Endothelial cell of umbilical vein (primary cell): ENCODE measurements around the gene GALNT10. TPM values are rescaled to one million over a fixed set of nuclear protein-coding genes. Genes with fewer than 3 reads are reported as not detected.

ENCODE experiments used
- BruUV-seq: library from RNA; stranded (reverse); fragments of 400-500 nt; replicated peaks from 2 replicates; lab custom pipeline; 2021; lab: Mats Ljungman, UMichigan
- CTCF ChIA-PET: fragments of 300-600, 350-600 bp; sonication (Branson Sonifier 250); formaldehyde crosslinking; loops from one replicate; lab custom pipeline; 2021; ENCODE audit warnings: antibody characterized with exemption, inconsistent platforms; lab: Charles Lee
- POLR2A ChIA-PET: fragments of 300-600, 350-600 bp; sonication (Branson Sonifier 250); formaldehyde crosslinking; loops from one replicate; lab custom pipeline; 2021; ENCODE audit warnings: antibody characterized with exemption, inconsistent platforms; lab: Charles Lee
- DNase-seq: peaks from one replicate; pipeline ENCODE4 v3.0.0-alpha.2; 2011; ENCODE audit warnings: low read depth, low spot score
- FAIRE-seq: peaks from 2 replicates; lab custom pipeline; 2011; peaks lifted over from hg19 to GRCh38; lab: Jason Lieb, UNC
- H2AFZ ChIP-seq: 2 replicates; pipeline ENCODE4 v1.6.0; 2012; ENCODE audit warnings: low read depth, low read length, control low read depth, inconsistent platforms
- H3K27ac ChIP-seq: 2 replicates; pipeline ENCODE4 v1.5.1; 2011; ENCODE audit warnings: low read depth, mild to moderate bottlenecking, control low read depth, low read length, moderate library complexity; ENCODE audit not compliant: insufficient read depth
- H3K27me3 ChIP-seq, 2 experiments: 2 replicates each; pipeline versions ENCODE4 v1.6.0 to v1.6.1; 2011; ENCODE audit warnings: low read length in 2 of 2, mixed read lengths in 1 of 2; ENCODE audit not compliant: control insufficient read depth in 2 of 2, insufficient read depth in 2 of 2
- H3K36me3 ChIP-seq, 2 experiments: 2 replicates in 1 of 2; 3 replicates in 1 of 2; pipeline ENCODE4 v1.5.1; 2011; ENCODE audit warnings: low read length in 2 of 2, mild to moderate bottlenecking in 1 of 2, moderate library complexity in 1 of 2; ENCODE audit not compliant: control insufficient read depth in 2 of 2, insufficient read depth in 2 of 2; ENCODE audit errors: extremely low read depth in 1 of 2
- H3K4me1 ChIP-seq: 3 replicates; pipeline ENCODE4 v1.5.1; 2011; ENCODE audit warnings: mild to moderate bottlenecking, low read length; ENCODE audit not compliant: control insufficient read depth, insufficient read depth; ENCODE audit errors: extremely low read depth
- H3K4me2 ChIP-seq: 2 replicates; pipeline ENCODE4 v1.6.1; 2011; ENCODE audit warnings: low read length, control low read depth, mixed read lengths; ENCODE audit not compliant: insufficient read depth
- H3K4me3 ChIP-seq, 3 experiments: fragments of 200-600 bp in 1 of 3; sonication (generic), shearing (Covaris generic) in 1 of 3; replicated peaks in 1 of 3; 2 replicates each; pipeline ENCODE4 v1.5.1; 2011 to 2016; ENCODE audit warnings: control low read depth in 3 of 3, low read length in 3 of 3, mild to moderate bottlenecking in 2 of 3, inconsistent platforms in 1 of 3, low read depth in 1 of 3, moderate library complexity in 1 of 3; ENCODE audit not compliant: insufficient read depth in 1 of 3
- H3K79me2 ChIP-seq: 2 replicates; pipeline ENCODE4 v1.6.0; 2012; ENCODE audit warnings: low read length, inconsistent platforms; ENCODE audit not compliant: control insufficient read depth, insufficient read depth
- H3K9ac ChIP-seq: replicated peaks from 2 replicates; pipeline ENCODE3; 2011; ENCODE audit warnings: low read length, control low read depth; ENCODE audit not compliant: insufficient read depth; ENCODE audit errors: extremely low read depth
- H3K9me1 ChIP-seq: replicated peaks from 3 replicates; pipeline ENCODE4 v1.6.0; 2011; ENCODE audit warnings: mild to moderate bottlenecking, low read length; ENCODE audit not compliant: control insufficient read depth, insufficient read depth; ENCODE audit errors: extremely low read depth
- H3K9me3 ChIP-seq: replicated peaks from 2 replicates; pipeline ENCODE4 v1.5.1; 2012; ENCODE audit warnings: low read length, inconsistent platforms; ENCODE audit not compliant: control insufficient read depth, insufficient read depth
- H4K20me1 ChIP-seq: replicated peaks from 2 replicates; pipeline ENCODE3; 2011; ENCODE audit warnings: mild to moderate bottlenecking, low read length; ENCODE audit not compliant: control insufficient read depth, insufficient read depth; ENCODE audit errors: extremely low read depth
- EZH2 ChIP-seq: IDR thresholded peaks from 2 replicates; pipeline ENCODE4 v1.6.1; 2012; ENCODE audit warnings: borderline replicate concordance, low read depth, mild to moderate bottlenecking, moderate library complexity, low read length, inconsistent platforms; ENCODE audit not compliant: severe bottlenecking
- FOS ChIP-seq: IDR thresholded peaks from 2 replicates; pipeline ENCODE4 v1.6.1; 2011; ENCODE audit warnings: mild to moderate bottlenecking, low read length, moderate library complexity, borderline replicate concordance; ENCODE audit not compliant: insufficient read depth
- GATA2 ChIP-seq: IDR thresholded peaks from 2 replicates; pipeline ENCODE4 v1.7.0; 2011; ENCODE audit warnings: low read depth, mild to moderate bottlenecking, moderate library complexity, mixed read lengths, low read length; ENCODE audit not compliant: insufficient read length, insufficient read depth
- MYC ChIP-seq: IDR thresholded peaks from one replicate; pipeline ENCODE4 v1.6.1; 2011; ENCODE audit warnings: mild to moderate bottlenecking, low read depth, low read length
- POLR2A ChIP-seq: IDR thresholded peaks from 2 replicates; pipeline ENCODE4 v1.6.1; 2012; ENCODE audit warnings: low read depth, mild to moderate bottlenecking, control low read depth, low read length
- POLR2AphosphoS5 ChIP-seq: IDR thresholded peaks from 2 replicates; pipeline ENCODE4 v1.6.1; 2012; ENCODE audit warnings: low read depth, mild to moderate bottlenecking, control low read depth, low read length, moderate library complexity; ENCODE audit not compliant: insufficient read depth
- dilution Hi-C: fragments of 300-500 bp; cut with MboI; formaldehyde crosslinking; loops from one replicate; pipeline ENCODE4 v1.15.0; 2019; ENCODE audit warnings: low sequenced_read_pairs; ENCODE audit not compliant: extremely low pct_ligation_motif_present
- intact Hi-C: fragments of 100-400 bp; cut with micrococcal nuclease; formaldehyde crosslinking; loops from one replicate; pipeline ENCODE4 v1.10.0; 2022
- polyA plus RNA-seq, 4 experiments: library from polyadenylated mRNA; depleted of rRNA in 3 of 4; stranded (reverse) in 3 of 4; unstranded in 1 of 4; fragments of >200 nt; gene quantifications; 2 replicates each; pipeline versions ENCODE4 v1.2.1 to v1.2.3, GENCODE V29; 2011 to 2012; ENCODE audit warnings: missing spikeins in 1 of 4
- total RNA-seq: library from RNA; stranded (reverse); gene quantifications from 2 replicates; pipeline ENCODE4 v1.2.3, GENCODE V29; 2021
- TF ChIP-seq, protein P1 (sequence below): IDR thresholded peaks from 2 replicates; pipeline ENCODE4 v1.6.1; 2011; ENCODE audit not compliant: insufficient read depth, insufficient read length
- TF ChIP-seq, protein P2 (sequence below), 2 donors: IDR thresholded peaks; 1 replicate in 1 of 2; 2 replicates in 1 of 2; pipeline ENCODE4 v1.5.1; 2011; ENCODE audit warnings: low read length in 2 of 2, mild to moderate bottlenecking in 2 of 2, moderate library complexity in 2 of 2, control low read depth in 1 of 2, inconsistent platforms in 1 of 2, low read depth in 1 of 2; ENCODE audit not compliant: insufficient read depth in 1 of 2; ENCODE audit errors: extremely low read depth in 1 of 2

Gene GALNT10
- total and polyA plus RNA-seq, 2 donors (not counting 3 experiments of a cell fraction or from before 2014, with no cell fraction given) = 70.2 to 77.6 TPM

DNA sequence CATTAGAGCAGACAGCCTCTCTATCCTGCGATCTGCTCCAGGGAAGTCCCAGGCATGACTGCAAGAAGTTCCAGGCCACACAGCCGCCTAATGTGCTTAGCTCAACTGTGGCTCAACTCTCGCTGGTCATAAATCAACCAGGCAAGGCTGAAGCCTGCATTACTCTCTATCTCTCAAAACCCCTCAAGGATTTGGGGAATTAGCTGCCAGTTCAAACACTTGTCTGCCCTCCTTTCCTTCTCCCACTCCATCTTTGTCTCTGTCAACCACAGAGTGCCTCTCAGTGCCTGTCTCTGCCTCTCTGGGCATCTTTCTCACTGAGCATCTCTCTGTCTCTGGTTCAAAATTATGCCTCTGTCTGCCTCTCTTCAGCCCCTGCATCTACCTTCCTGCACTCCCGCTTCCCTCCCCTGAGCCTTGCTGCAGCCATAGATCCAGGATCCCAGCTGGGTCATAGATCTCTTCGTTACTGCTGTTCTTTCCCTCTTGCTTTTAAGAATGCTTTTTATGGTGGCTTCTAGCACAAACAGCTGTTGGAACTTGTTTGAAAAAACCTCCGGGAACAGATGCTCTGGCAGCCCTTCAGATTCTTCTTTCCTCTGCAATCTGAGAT is 27.9 kb upstream of the GALNT10 start:
- no TSS peak for BruUV-seq
- no peak for FAIRE-seq
- intact Hi-C loops = no loop called here
- DNase-seq = no peak
- peaks cover 30 to 31% of the 10 kb centered on the region in 2 experiments for H3K27me3 ChIP-seq
- no peaks in the 10 kb centered on the region for H3K36me3 ChIP-seq
- dilution Hi-C loops = no loop called here
- H3K4me3 ChIP-seq = no peak overlapping the region
- H3K9me3 ChIP-seq = no peaks in the 10 kb centered on the region
- no peaks in the 10 kb centered on the region for H3K9me1 ChIP-seq
- no peak overlapping the region for H2AFZ ChIP-seq
- no peaks in the 10 kb centered on the region for H4K20me1 ChIP-seq
- POLR2A ChIA-PET = no interaction called here
- H3K79me2 ChIP-seq = no peaks in the 10 kb centered on the region
- TF ChIP-seq POLR2AphosphoS5 (no peak), FOS (no peak), EZH2 (no peak), POLR2A (no peak), MYC (no peak), GATA2 (no peak)
- TF ChIP-seq, protein P1, sequence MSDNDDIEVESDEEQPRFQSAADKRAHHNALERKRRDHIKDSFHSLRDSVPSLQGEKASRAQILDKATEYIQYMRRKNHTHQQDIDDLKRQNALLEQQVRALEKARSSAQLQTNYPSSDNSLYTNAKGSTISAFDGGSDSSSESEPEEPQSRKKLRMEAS = no peak
- TF ChIP-seq, protein P2, sequence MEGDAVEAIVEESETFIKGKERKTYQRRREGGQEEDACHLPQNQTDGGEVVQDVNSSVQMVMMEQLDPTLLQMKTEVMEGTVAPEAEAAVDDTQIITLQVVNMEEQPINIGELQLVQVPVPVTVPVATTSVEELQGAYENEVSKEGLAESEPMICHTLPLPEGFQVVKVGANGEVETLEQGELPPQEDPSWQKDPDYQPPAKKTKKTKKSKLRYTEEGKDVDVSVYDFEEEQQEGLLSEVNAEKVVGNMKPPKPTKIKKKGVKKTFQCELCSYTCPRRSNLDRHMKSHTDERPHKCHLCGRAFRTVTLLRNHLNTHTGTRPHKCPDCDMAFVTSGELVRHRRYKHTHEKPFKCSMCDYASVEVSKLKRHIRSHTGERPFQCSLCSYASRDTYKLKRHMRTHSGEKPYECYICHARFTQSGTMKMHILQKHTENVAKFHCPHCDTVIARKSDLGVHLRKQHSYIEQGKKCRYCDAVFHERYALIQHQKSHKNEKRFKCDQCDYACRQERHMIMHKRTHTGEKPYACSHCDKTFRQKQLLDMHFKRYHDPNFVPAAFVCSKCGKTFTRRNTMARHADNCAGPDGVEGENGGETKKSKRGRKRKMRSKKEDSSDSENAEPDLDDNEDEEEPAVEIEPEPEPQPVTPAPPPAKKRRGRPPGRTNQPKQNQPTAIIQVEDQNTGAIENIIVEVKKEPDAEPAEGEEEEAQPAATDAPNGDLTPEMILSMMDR (IDR thresholded peaks at IDR 0.05; ENCODE audit: extremely low read depth in 1 of 2, insufficient read depth in 1 of 2, low read depth in 1 of 2, low read length in 2 of 2) = no peak
- no peak overlapping the region for H3K9ac ChIP-seq
- H3K27ac ChIP-seq = no peak overlapping the region
- CTCF ChIA-PET = interaction anchor here (1.0 to 2.6 kb wide), 4 partner anchors 9 to 17 kb away, joined by 3 to 9 read pairs (median 6); no protein-coding TSS in a partner anchor
- H3K4me2 ChIP-seq = no peak overlapping the region
- no peaks in the 10 kb centered on the region for H3K4me1 ChIP-seq
